ENCODE data around the gene WNT7B.

DNA sequence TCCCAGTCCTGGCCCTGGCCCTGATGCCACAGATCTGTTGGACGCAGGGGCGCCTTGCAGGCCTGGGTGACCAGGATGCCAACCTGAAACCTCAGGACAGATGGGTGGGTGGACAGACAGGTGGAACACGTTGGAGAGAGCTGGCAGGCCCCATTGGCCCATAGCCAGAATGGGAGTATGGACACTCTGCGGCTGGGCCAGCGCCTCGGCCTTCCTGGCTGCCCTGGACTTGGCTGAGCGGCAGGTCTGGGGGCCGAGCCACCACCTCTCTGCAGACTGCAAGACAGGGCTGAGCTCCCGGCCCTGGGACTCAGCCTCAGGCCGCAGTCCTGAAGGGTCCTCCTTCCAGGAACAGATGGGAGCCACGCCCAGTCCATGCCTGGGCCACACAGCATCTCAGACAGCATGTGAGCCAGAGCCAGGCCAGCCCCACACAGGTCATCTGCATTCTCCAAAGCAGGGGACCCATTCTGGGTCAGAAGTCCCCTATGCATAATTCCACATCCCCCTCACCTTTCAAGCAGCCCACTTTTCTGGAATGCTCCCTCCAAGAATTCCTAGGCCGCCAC is 14.1 kb downstream of the WNT7B start:
- TF ChIP-seq, protein P1, sequence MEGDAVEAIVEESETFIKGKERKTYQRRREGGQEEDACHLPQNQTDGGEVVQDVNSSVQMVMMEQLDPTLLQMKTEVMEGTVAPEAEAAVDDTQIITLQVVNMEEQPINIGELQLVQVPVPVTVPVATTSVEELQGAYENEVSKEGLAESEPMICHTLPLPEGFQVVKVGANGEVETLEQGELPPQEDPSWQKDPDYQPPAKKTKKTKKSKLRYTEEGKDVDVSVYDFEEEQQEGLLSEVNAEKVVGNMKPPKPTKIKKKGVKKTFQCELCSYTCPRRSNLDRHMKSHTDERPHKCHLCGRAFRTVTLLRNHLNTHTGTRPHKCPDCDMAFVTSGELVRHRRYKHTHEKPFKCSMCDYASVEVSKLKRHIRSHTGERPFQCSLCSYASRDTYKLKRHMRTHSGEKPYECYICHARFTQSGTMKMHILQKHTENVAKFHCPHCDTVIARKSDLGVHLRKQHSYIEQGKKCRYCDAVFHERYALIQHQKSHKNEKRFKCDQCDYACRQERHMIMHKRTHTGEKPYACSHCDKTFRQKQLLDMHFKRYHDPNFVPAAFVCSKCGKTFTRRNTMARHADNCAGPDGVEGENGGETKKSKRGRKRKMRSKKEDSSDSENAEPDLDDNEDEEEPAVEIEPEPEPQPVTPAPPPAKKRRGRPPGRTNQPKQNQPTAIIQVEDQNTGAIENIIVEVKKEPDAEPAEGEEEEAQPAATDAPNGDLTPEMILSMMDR (IDR thresholded peaks at IDR 0.05): no peak
- no peak for TF ChIP-seq ZFX (IDR thresholded peaks at IDR 0.05; ENCODE audit: borderline replicate concordance)
